Femur (tissue), 1 donor: ENCODE measurements around the gene SPZ1.
"Not testable (repeated sequence)": the region's sequence is repeated elsewhere in the genome, so short reads cannot be mapped to it uniquely, and the experiment has no call there.

Experiments used
- DNase-seq: peaks from one replicate; pipeline ENCODE4 v3.0.0-alpha.2; 2017

SPZ1 gene

DNA sequence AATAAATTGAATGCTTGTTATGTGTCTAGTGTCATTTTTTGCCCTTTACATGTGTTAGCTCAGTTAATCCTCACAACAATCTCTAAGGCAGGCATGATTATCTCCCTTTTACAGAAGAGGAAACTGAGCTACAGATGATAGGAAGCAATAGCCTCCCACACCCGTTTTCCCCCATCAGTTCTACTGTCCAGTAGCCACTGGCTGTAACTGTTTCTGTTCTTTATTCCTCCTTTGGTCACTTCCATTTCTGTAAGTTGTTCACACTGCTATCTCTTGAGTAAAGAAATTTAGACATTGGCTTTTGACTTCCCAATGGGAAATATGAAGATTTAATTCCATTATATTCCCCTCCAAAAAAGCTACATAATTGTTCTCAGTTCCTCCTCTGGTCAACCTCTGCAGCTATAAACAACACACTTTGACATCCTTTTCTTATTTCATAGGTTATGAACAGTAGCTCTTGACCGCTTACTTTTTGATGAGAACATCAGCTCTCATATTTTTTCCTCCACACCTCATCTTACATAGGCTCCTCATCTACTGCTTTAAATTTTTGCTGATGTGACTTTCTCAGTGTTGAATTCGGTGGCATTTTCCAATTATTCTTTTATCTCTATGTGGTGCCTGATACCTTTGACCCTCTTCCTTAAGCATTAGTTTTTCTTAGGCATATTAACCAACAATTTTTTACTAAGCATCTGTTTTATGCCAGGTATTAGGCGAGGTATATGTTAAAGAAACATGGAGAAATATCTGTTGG lies 21.4 kb downstream of the SPZ1 start:
- no peak for DNase-seq

DNA sequence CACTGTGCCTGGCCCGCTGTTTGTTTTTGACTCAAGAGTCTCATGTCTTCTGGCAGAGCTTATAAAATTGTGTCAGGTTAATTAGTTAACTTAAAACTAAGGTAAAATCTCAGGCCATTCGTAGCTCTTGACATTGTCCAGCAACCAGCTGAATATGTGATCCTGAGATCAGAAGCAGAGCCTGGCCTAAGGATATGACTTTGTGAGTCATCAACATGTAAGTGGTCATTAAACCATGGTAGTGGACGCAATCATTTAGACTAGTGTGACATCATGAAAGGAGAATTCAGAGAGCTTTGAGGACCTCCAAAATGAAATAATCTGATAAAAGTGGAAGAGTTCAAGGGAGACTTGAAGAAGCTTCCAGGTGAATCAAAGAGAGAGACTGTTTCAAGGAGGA lies 23.3 kb downstream of the SPZ1 start:
- DNase-seq: no peak

DNA sequence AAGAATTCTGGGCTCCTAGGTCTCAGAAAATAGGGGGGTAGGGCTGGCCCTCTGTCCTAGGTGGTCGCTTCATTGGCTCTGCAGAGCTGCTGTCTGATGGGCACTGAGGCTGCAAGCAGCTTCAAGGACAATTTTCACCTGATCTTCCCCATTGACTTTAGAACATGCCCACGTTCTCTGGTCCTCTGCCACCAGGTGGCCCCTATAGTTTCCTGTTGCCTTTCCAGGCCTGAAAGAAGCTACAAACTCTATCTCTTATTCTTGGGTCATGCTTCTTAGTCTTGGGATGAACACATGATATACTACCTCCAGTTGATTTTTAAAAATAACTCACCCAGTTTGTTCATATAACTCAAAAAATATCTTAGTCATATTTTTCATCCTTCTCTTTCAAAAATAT lies 26.3 kb downstream of the SPZ1 start:
- DNase-seq: no peak

DNA sequence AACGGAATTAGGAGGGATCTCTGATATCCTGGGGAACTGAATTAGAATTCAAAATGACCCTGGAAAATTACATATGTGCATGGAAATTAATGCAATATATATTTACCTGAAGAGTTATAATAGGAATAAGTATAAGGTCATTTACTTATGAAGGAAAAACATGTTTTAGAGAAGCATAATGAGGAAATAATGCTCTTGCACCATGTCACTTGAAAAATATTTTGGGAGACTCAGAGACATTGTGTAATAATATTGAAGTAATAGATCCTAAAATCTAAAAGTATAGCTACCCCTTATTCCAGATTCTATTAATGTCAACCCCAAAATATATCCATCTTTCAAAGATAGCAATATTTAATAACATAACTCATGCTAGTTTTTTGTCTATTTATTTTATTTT lies 28.4 kb downstream of the SPZ1 start:
- DNase-seq: no peak

DNA sequence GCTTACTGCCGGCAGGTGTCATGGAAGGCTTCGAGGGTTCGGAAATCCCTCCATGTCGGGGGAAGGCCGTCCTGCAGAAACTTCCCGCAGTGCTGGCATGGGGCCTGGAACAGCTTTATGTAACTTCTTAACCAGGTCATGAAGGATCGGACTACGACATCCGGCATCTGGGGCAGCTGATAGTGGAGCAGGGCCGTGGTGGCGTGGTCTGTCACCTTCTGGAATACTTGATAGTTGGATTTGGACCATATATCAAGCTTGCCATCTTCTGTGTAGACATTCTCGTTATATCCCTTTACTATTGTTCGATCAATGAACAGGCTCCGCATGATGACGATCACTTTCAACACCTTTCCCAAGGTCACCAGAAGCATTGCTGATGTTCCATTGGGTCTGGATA lies 31.2 kb downstream of the SPZ1 start:
- not testable (repeated sequence) for DNase-seq

DNA sequence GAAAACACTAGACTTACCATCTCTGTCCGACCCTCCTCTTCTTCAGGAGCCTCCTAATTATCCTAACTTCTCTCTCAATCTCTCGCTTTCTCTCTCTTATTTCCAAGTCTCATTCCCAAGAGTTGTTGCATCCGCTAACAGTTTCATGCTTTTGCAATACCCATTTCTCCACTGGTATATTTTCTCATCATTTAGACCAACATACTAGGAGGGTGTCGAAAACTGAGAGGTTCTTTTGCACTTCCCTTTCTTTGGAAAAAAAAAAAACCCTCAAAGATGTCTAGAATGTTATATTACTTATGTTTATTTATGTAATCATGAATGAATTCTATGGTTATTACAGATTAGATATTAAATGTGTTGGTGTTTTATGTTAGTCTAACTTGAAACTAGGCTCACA lies 35.9 kb downstream of the SPZ1 start:
- no peak for DNase-seq

DNA sequence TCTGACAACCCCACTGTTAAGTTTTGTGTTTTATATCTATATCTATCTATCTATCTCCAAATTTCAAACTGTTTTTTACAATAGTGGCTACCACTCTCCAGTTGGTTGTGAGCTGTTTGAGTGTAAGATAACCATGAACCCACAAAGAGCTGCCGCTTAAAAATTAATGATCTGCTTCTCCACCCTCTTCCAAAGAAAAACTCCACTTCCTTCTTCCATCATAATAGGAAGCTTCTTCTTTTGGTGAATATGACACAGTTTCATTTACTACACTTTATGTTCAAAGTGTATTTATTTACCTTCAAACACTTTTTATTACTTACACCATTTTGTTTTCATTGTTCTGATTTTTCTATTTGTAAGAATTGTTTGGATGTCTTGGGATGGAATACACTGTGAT lies 37.9 kb downstream of the SPZ1 start:
- no peak for DNase-seq

DNA sequence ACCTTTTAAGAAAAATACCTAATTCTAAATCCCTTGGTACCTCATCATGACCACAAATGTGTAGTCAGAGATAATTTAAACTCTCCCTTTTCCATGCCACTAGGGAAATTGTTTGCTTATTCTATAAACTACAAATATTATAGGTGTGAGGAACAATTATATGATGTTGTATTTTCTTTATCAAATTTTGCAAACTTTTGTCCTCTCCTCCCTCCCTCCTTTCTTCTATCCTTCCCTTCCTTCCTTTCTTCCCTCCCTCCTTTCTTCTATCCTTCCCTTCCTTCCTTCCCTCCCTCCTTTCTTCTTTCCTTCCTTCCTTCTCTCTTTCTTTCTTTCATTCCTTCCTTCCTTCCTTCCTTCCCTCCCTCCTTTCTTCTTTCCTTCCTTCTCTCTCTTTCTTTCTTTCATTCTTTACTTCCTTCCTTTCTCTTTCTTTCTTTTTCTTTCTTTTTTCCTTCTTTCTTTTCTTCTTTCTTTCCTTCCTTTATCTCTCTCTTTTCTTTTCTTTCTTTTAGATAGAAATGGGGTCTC lies 41.2 kb downstream of the SPZ1 start:
- DNase-seq: no peak

DNA sequence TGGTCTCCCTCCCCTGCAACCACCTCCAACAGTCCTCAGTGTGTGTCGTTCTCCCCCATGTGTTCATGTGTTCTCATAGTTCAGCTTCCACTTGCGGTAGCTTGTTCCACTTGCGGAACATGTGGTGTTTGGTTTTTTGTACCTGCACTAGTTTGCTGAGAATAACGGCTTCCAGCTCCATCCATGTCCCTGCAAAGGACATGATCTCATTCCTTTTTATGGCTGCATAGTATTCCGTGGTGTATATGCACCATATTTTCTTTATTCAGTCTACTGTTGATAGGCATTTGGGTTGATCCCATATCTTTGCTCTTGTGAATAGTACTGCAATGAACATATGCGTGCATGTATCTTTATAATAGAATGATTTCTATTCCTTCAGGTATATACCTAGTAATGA lies 45.1 kb downstream of the SPZ1 start:
- no peak for DNase-seq

DNA sequence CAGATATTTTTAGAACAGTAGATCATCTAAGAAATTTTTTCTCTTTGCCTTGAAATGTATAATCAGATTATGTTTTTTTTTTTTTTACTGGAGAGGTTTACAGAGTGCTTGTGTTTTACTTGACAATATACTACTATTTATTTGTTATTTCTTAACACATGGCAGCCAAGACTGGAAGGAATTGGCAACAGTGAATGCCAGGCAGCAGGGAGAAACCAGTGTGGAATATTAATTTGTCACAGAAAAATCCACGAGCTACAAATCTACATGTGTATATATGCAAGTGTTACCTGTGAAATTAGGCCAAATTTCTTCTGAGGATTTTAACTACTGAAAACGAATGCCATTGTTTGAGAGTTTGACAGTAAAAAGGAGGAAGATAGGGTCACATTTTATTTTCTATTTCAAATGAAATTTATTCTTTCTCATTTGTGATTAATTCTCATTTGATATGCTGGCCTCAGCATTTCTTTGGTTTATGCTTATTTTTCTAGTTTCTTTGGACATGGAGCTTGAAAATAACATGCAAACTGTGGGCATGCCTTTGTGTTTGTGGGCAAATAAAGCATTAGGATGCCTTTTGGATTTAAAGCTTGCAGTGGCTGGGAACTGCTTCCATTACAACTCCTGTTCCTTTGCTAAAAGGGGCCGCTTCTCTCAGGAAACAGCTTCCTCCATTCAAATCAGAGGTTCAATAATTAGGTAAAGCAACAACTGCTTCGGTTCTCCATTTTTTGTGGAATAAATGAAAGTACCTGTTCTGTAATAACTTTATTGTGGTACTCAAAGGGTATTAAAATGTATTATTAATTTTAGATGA lies 49.1 kb downstream of the SPZ1 start:
- no peak for DNase-seq

DNA sequence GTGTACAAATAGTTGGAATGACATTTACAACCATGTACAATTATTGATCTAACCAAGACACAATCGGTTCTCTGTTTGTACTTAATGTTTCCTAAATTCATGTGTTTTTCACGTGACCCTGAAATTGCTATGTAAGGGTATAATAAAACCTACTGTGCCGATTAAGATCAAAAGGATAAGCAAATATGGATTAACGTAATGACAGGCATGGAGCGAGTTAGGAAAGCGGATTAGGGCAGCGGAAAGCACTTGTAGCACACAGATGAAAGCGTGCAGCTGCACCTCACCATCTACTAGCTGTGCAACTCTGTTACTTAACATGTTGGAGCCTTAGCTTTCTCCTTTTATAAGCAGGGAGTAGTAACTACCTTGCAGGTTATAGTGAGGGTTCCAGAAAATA lies 49.7 kb downstream of the SPZ1 start:
- no peak for DNase-seq

DNA sequence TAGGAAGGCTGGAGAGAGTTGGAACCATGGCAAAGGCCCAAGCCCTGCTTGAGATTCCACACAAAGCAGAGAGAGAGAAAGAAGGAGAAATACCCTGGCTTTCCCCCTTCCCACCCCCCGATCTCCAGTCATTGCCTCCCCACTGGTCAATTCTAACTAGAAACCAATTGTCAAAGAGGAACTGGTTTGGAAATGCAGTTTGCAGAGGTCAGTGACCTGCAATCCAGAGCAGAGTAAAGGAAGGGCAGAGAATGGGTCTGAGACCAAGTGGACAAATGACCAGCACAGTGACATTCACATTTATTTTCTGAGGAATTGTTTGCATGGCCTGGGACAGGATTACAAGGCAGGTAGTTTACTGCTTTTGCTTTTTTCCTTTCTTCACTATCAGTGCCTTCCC lies 50.6 kb downstream of the SPZ1 start:
- DNase-seq: no peak
